KG1 (cell line): ENCODE results near the gene ACAP3.

Experiments used
- DNase-seq: peaks from one replicate; lab custom pipeline; 2025; lab: John Stamatoyannopoulos, UW

ACAP3 gene

GRCh38 chr1:1314237-1314586 is 6.5 kb upstream of the ACAP3 start:
- no peak for DNase-seq

GRCh38 chr1:1313500-1314236 is 5.9 kb upstream of the ACAP3 start:
- DNase-seq = no peak

- DNase-seq = no peak
Observed at GRCh38 chr1:1312450-1313314, 5.0 kb upstream of the ACAP3 start.

- no peak for DNase-seq
Observed at GRCh38 chr1:1311107-1312104, 3.7 kb upstream of the ACAP3 start.

- DNase-seq = no peak
Observed at GRCh38 chr1:1310476-1311053, 2.8 kb upstream of the ACAP3 start.

GRCh38 chr1:1310109-1310385 is 2.3 kb upstream of the ACAP3 start:
- DNase-seq = no peak

GRCh38 chr1:1309251-1310108 is 1.8 kb upstream of the ACAP3 start:
- DNase-seq = no peak

GRCh38 chr1:1308756-1309250 is 1.1 kb upstream of the ACAP3 start:
- DNase-seq = no peak

- no peak for DNase-seq
Observed at GRCh38 chr1:1307261-1307922, 338 bp downstream of the ACAP3 start.

GRCh38 chr1:1306661-1307260 is 969 bp downstream of the ACAP3 start:
- DNase-seq = no peak

- no peak for DNase-seq
Observed at GRCh38 chr1:1306070-1306660, 1.6 kb downstream of the ACAP3 start.

- no peak for DNase-seq
Observed at GRCh38 chr1:1305300-1306069, 2.2 kb downstream of the ACAP3 start.

GRCh38 chr1:1304331-1305299 is 3.1 kb downstream of the ACAP3 start:
- DNase-seq = no peak

GRCh38 chr1:1303736-1304135 is 4.0 kb downstream of the ACAP3 start:
- DNase-seq = no peak

- DNase-seq = no peak
Observed at GRCh38 chr1:1302951-1303509, 4.7 kb downstream of the ACAP3 start.

- DNase-seq = no peak
Observed at GRCh38 chr1:1302006-1302430, 5.7 kb downstream of the ACAP3 start.

GRCh38 chr1:1300352-1300739 is 7.4 kb downstream of the ACAP3 start:
- DNase-seq = no peak
